Fibroblast of pulmonary artery (primary cell): ENCODE results near the gene CLSTN2.

Experiments
- DNase-seq: peaks from one replicate; pipeline ENCODE4 v3.0.0-alpha.2; 2010; ENCODE audit warnings: low read depth
- H3K4me3 ChIP-seq: replicated peaks from 2 replicates; pipeline ENCODE4 v1.5.1; 2011; ENCODE audit warnings: low read depth, mild to moderate bottlenecking, control low read depth, low read length, moderate library complexity
- TF ChIP-seq, protein P1 (sequence below): IDR thresholded peaks from 2 replicates; pipeline ENCODE4 v1.5.1; 2011; ENCODE audit warnings: mild to moderate bottlenecking, control low read depth, low read length, inconsistent platforms; ENCODE audit errors: missing control alignments

Gene CLSTN2

DNA sequence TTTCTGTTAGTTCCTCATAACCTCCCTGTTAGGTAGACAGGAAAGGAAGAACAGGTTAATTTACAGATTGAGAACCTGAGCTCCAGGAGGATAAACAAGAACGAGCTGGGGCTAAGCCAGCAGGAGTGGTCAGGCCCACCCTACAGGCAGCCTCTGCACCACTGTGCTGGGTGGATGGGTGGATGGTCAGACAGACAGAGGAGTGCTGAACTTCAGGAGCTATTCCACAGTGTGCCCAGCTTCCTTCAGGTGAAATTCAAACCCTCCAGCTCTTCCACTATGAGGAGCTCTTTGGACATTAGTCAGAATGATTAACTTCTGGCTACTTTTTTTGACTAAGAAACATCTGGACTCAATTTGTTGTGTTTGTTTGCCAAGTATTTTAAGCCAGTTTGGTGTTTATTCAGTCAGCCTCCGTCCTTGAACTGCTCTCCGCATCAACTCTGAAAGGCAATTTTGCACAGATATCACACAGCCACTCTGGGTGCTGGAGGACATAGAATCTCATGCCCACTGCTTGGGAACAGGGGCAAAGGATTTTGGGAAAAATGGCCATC lies 361.9 kb downstream of the CLSTN2 start:
- DNase-seq = peak; percentile 4
- TF ChIP-seq, protein P1, sequence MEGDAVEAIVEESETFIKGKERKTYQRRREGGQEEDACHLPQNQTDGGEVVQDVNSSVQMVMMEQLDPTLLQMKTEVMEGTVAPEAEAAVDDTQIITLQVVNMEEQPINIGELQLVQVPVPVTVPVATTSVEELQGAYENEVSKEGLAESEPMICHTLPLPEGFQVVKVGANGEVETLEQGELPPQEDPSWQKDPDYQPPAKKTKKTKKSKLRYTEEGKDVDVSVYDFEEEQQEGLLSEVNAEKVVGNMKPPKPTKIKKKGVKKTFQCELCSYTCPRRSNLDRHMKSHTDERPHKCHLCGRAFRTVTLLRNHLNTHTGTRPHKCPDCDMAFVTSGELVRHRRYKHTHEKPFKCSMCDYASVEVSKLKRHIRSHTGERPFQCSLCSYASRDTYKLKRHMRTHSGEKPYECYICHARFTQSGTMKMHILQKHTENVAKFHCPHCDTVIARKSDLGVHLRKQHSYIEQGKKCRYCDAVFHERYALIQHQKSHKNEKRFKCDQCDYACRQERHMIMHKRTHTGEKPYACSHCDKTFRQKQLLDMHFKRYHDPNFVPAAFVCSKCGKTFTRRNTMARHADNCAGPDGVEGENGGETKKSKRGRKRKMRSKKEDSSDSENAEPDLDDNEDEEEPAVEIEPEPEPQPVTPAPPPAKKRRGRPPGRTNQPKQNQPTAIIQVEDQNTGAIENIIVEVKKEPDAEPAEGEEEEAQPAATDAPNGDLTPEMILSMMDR = no peak
- H3K4me3 ChIP-seq = no peak overlapping the region

DNA sequence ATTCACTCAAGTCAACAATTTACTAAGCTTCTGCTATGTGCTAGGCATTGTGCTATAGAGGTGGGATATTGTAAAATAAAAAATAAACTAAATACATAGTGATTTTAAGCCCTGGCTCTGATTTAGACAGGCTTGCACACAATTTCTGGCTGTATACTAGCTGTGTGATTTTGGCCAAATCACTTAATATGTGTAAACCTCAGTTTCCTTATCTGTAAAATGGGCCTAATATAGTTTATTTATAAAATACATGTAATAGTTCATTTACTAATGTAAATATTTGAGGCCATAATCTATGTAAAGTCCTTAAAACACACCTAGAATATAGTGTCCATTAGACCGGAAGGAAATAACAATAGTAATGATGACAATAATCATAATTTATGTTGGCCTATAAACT lies 363.1 kb downstream of the CLSTN2 start:
- no peak overlapping the region for H3K4me3 ChIP-seq
- DNase-seq = no peak
- TF ChIP-seq, protein P1 = no peak

DNA sequence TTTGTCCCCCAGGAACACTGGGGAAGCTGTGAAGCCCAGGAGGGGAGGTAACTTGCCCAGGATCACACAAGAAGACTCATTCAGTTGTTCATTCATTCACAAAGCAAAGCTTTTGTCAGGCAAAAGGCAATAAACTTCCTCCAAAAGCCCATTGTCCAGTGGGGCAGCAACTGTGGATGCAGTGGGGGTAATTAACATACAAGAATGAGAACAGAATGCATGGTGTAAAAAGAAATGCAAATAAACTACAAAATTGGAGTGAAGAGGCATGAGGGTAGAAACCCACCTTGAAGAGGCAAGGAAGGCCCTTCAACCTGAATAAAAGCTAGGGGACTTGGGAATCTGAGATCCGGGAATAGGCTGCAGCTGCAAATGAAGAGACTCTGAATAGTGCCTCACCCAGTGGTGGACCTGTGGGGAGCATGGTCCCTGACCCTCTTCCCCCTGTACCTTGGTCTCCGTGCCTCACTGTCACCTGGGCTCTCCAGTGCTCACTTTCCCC lies 363.6 kb downstream of the CLSTN2 start:
- no peak for DNase-seq
- no peak overlapping the region for H3K4me3 ChIP-seq
- TF ChIP-seq, protein P1 = no peak

DNA sequence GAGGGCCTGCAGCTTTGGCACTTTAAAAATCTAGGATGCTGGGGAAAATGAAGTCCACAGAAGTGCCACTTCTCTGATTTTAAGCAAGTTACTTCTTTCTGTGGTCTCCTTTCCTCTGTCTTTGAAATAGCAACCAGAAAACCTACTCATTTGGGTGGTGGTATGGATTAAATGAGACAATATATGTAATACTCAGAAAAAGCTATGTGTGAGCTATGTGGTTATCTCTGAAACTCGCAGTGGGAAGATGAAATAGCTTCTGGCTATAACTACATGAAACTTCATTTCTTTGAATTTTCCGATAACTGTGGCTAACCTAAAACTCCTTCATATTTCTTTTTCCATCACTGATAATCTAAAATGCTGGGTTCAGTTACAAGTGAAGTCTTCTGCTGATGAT lies 368.9 kb downstream of the CLSTN2 start:
- TF ChIP-seq, protein P1 = no peak
- no peak for DNase-seq
- H3K4me3 ChIP-seq = no peak overlapping the region

DNA sequence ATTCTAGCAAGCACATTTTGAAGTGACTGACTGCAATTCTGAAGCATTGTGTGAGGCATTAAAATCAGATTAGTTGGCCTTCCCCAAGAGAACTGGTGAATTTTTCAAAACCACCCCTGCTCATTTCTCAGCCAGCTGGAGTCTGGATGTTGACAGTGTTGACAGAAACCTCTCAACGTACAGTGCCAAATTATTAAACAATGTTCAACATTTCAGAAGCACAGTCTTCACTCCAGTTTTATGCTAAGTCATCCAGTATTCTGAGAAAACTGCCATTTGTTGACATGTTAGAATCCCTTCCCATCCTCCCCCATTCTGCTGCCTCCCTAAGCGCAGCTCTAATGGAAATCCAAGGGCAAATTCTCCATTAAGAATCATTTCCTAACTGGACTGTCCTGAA lies 373.6 kb downstream of the CLSTN2 start:
- TF ChIP-seq, protein P1 = no peak
- no peak overlapping the region for H3K4me3 ChIP-seq
- no peak for DNase-seq

DNA sequence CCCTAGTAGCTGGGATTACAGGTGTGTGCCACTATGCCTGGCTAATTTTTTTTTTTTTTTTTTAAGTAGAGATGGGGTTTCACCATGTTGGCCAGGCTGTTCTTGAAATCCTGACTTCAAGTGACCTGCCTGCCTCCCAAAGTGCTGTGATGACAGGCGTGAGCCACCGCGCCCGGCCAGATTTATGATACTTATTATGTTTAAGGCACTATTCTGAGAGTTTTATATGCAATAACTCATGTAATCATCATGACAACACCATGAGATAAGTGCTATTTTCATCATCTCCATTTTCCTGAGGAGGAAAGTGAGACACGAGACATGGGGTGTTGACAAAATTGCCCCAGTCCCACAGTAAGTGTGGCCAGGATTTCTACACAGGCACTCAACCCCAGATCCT lies 376.4 kb downstream of the CLSTN2 start:
- no peak overlapping the region for H3K4me3 ChIP-seq
- TF ChIP-seq, protein P1 = no peak

DNA sequence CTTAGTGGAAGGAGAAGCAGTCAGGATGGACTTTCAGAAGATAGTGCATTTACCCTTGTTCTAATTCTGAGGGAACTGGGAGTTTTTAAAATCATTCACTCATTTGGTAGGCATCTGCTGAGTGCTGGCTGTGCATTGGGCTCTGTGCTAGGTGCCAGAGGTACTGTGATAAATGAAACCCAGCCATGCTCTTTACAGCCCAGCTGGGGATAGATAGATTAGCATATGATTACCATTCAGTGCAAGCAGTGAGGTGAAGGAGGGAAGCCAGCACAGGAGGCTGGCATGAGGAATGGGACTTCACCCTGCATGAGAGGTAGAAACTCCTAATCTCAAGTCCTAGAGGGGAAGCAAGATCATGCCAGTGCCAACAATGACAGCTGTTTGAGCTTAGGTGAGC lies 381.0 kb downstream of the CLSTN2 start:
- H3K4me3 ChIP-seq = no peak overlapping the region
- DNase-seq = no peak
- TF ChIP-seq, protein P1 = no peak

More for the DNA sequence above, 376.4 kb downstream of the CLSTN2 start:
- DNase-seq = no peak
